GM12872 (cell line): ENCODE results near the gene UVSSA.

Source experiments
- CTCF ChIP-seq: IDR thresholded peaks from 3 replicates; pipeline ENCODE4 v1.5.1; 2011; ENCODE audit warnings: low read depth, mild to moderate bottlenecking, low read length, moderate library complexity; ENCODE audit not compliant: insufficient read depth

Gene UVSSA

GRCh38 chr4:1375051-1375721, 28.2 kb downstream of the UVSSA start:
- TF ChIP-seq CTCF, result no peak

GRCh38 chr4:1375761-1376322, 28.8 kb downstream of the UVSSA start:
- no peak for TF ChIP-seq CTCF

GRCh38 chr4:1376391-1376840, 29.4 kb downstream of the UVSSA start:
- no peak for TF ChIP-seq CTCF

DNA sequence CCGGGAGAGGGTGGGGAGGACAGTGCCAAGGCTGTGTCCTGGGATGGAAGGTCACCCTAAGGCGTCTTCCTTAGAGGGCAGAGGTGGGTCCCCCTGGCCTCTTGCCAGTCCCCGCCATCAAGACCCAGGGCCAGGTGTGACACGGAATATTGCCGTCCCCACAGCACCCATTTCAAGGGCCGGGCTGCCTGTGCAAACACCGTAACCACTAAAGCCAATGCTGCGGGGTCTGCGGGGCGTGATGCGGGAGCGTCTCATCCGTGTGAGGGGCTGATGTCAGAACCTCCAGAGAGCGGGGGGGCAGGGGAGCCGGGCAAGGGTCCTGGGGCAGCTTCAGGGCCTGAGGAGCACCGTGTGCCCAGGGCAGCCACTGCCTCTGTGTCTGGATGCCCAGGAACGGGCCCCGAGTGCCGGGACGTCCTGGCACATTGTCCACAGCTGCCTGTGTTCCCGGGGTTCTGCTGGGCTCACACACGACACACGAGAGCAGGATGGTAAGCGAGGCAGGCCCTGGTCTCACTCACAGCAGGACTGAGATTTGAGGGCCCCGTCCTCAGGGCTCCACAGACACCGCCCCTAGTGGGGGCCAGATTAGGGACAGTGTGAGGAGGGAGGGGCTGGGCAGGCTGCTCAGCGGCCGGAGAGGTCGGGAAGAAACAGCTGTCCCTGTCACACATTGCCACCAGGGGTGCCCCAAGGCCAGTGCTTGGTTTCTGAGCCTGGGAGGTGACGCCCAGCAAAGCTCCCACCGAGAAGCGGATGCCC, 30.0 kb downstream of the UVSSA start:
- no peak for TF ChIP-seq CTCF

DNA sequence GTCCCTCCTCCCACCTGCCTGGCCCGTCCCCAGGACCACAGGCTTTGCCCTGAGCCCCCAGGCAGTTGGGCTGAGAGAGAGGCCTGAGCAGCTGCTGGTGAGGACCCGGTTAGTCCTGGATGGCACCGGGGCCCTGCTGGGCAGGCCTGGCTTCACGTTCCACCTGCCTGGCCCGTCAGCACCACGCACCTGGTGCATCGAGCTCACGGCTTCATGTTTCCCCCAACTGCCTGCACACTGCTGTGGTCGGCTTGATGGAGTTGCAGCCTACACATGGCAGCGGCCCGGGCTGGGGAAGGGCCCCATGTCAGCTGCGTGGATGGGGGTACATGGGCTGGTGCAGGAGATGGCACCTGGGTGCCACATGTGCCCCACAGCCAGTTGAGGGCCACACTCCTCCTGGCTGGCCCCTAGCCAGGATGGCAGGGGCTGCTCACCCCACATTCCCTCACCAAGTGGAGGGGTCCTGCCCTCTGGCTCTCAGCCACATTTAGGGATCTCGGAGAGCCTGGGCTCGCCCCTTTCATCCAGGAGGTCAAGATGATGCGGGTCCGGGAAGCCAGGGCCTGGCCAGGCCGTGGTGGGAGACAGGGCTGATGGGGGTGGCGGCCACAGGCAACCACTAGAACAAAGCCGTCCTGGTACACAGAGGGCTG, 30.7 kb downstream of the UVSSA start:
- TF ChIP-seq CTCF, result no peak

DNA sequence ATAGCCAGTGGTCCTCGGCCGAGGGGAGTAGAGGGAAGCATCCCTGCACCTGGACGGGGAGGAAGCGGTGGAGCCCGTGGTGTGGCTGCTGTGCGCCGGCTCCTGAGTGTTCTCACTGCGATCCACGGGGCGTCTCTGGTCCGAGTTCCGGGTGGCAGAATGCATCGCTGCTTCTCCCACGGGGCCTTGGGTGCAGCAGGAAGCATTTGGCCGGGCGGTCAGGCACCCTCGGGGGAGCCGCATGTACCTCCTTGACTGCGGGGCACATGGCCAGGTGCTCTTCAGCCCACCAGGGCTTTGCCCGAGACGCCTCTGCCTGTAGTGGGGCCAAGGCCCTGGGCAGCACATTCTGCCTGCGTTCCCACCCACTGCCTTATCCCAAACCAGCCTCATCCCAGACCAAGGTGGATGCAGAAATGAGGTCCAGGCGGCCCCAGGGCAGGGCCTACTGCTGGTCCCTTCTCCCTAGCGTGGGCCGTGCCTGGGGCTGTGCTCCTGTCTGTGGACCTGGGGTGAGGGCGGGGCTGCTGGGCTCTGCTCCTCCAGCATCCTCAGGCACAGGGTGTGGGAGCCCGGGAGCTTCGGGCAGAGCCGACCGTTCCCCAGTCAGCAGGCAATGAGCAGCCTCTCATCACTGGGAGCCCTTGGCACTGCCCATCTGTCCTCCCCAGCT, 31.7 kb downstream of the UVSSA start:
- no peak for TF ChIP-seq CTCF
